Left ventricle myocardium superior (tissue), 1 donor: Measurements from ENCODE around the gene LRMDA. TPM values are rescaled to one million over a fixed set of nuclear protein-coding genes. Genes with fewer than 3 reads are reported as not detected.

Source experiments
- ATAC-seq: fragments of 200-7000 bp; cut with Tn5 transposase; one replicate; pipeline ENCODE4 v1.9.1; 2020; ENCODE audit warnings: mild to moderate bottlenecking, moderate library complexity
- DNase-seq: peaks from one replicate; pipeline ENCODE4 v3.0.0-alpha.2; 2020
- intact Hi-C: fragments of 100-400 bp; cut with micrococcal nuclease; formaldehyde crosslinking; loops from one replicate; pipeline ENCODE4 v1.11.0; 2022
- total RNA-seq: library from RNA; stranded (reverse); fragmentation: NEBNext Ultra II Directional; extraction: Animal tissue kit (Norgen Biotek cat#: 25700); gene quantifications from one replicate; pipeline ENCODE4 v1.2.1, GENCODE V29; 2021
- donor health status: DM: no; HTN: yes; CAD: no; lungs with severe emphysema.

The LRMDA gene
- total RNA-seq, 1 donor from 2014 or later: 23.1 TPM

GRCh38 chr10:76071653-76072365 is 640.4 kb downstream of the LRMDA start:
- ATAC-seq (no peak), DNase-seq (no peak)
- intact Hi-C loops: no loop called here

DNA sequence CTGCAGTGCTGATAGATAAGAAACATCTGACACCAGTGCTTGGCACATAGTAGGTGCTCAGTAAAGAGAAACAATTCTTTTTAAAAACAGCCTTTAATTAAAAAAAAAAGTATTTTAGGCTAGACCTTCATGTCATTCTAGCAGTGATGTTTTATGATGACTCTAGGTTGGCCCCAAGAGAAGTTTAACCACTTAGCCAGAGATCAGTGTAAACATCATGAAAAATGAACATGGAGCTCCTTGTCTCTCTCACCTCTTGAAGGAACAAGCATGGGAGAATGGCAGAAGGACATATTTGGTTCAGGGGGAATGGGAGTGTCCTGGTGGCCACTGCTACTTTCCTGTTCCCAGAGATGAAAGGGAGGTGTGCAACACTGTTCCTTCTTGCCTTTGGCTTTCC is 641.0 kb downstream of the LRMDA start:
- intact Hi-C loops: no loop called here
- ATAC-seq (no peak), DNase-seq (no peak)

DNA sequence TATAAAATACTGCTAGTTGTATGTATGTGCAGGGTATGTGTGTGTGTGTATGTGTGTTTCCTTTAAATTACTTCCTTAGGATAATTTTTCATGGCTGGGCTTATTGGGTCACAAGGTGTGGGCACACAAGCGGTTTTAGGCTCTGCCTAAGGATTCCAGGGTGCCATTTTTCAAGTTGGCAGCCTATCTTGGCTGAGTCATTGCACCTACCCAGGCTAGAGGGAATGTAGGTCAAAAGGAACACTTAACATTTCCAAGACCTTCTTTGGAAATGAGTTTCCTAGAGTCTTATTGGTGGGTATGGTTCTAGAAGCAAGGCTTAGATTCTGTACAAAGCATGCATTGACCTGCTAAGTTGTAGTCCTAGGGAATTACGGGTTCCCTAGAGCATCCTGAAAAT is 642.1 kb downstream of the LRMDA start:
- DNase-seq (no peak), ATAC-seq (no peak)
- intact Hi-C loops: no loop called here

- ATAC-seq (no peak), DNase-seq (no peak)
- intact Hi-C loops: no loop called here
These were observed 643.2 kb downstream of the LRMDA start for GRCh38 chr10:76074659-76075058.

DNA sequence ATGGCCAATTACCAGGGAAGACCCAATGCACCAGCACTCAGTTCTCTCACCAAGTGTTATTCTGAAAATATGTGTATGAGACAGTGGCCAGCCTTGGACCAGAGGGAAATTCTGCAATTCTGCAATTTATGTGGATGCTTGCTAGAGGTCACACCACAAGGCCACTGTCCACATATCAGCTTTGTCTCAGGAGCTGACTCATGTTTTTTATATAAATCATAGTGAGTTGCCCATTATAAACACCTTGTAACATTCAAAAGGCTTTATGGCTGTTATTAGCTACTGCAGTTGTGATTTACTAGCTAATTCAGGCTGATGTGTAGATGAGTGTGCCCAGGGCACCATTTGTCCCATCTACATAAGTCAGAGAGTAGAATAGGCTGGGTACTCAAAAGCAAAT is 649.0 kb downstream of the LRMDA start:
- ATAC-seq (no peak), DNase-seq (no peak)
- intact Hi-C loops: no loop called here

- intact Hi-C loops: no loop called here
- DNase-seq (no peak), ATAC-seq (no peak)
These were observed 649.6 kb downstream of the LRMDA start for GRCh38 chr10:76080991-76081390.

DNA sequence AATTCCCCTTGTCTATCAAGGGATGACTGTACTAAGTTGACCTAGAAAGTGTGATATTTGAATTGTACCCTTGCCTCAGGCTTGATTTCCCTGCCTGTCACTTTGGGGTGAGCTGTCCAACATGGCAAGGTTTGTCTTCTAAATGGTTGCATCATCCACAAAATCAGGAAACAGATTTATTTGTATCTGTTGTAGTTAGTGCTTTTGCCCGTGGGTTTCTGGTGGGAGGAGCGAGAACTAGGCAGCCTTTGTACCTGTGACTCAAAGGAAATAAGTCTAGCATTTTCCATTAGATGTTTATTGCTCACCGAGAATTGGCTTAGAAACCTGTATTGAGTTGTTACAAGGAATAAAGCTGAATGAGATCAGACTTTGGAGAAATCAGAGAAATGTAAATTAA is 650.8 kb downstream of the LRMDA start:
- no peak for DNase-seq
- ATAC-seq: no peak
- intact Hi-C loops: no loop called here

GRCh38 chr10:76082956-76083355 is 651.5 kb downstream of the LRMDA start:
- ATAC-seq: no peak

DNA sequence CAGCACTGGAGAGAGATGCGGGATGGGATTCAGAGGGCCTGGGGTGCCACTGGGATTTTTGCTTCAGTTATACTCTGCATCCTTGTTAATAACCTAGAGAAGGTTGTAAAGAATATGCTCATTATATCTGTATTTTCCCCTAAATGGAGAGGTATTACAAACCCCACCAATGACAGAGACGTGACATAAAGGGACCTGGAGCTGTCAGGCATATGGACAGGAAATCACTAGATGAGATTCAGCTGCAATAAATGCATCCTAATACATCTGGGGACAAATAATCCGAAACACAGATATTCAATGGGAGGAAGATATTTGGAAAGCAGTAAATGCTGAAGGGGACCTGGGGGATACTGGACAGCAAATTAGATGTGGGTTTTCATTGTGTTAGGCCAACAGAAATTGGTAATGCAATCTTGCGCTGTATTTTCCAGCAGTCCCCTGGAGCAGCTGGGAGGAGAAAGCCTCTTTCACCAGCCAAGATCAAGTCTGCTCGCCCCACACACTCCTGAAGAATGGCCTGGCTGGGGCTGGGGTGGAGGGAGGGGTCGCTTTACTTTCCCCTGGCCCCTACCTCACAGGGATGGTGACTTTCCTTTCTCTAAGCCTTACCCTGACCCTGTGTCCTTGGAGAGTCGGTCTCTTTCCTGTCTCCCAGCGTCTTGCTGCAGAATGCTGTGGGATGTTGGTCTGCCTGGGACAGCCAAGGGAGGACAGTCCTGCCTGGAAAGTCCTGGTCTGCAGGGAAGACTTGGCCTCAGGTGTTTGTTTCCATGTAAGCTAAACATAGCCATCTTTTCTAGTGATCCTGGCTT is 653.8 kb downstream of the LRMDA start:
- ATAC-seq: no peak
- intact Hi-C loops: no loop called here

More at GRCh38 chr10:76082956-76083355, 651.5 kb downstream of the LRMDA start:
- intact Hi-C loops: no loop called here
- no peak for DNase-seq

DNA sequence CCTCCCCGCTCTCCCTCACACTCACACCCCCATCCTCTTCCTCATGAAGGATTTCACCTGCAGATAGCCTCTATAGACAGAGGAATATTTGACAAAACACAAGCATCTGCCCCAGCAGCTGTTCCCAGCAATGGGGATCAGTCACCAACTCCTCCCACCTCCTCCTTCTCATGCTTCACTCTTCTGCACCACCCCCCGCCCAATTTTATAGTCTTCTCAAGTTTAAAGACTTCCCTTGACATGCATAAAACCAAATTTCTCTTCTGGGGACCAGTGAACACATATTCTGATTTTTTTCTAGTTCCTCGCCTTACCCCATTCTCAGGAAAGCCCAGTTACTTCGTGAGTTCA is 654.4 kb downstream of the LRMDA start:
- DNase-seq (no peak), ATAC-seq (no peak)
- intact Hi-C loops: no loop called here

More for the DNA sequence above, 653.8 kb downstream of the LRMDA start:
- DNase-seq: no peak

DNA sequence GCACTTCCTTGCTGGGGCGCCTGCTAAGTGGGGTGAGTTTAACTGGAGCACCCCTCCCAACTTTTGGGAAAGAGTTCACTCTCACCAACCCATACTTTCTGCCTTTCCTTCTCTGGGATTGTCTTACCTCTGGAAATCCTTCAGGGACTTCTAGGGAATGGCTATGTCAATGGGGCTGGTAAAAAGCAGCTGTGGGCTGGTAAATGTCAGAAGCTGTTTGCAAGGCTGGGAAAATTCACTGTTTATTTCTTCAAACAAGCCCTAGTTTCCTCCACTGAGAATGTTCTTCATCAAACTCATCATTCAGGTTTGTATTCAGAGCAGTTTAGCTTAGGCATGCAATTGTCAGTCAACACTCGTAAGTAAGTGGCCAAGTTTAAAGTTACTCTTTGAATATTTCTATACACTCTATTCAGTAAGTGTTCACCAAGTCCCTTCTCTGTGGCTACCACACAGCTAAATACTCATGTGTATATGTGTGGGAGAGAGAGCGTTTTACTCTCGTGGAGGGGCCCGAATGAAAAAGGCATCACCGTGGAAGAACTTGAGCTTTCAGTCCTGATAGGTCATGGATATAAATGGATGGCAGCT is 654.8 kb downstream of the LRMDA start:
- DNase-seq (no peak), ATAC-seq (no peak)
- intact Hi-C loops: no loop called here

GRCh38 chr10:76086761-76087639 is 655.6 kb downstream of the LRMDA start:
- DNase-seq: no peak
- peak; percentile 41 for ATAC-seq
- intact Hi-C loops: no loop called here

- no peak for ATAC-seq
- intact Hi-C loops: no loop called here
- DNase-seq: no peak
These were observed 656.6 kb downstream of the LRMDA start for GRCh38 chr10:76088008-76088407.

DNA sequence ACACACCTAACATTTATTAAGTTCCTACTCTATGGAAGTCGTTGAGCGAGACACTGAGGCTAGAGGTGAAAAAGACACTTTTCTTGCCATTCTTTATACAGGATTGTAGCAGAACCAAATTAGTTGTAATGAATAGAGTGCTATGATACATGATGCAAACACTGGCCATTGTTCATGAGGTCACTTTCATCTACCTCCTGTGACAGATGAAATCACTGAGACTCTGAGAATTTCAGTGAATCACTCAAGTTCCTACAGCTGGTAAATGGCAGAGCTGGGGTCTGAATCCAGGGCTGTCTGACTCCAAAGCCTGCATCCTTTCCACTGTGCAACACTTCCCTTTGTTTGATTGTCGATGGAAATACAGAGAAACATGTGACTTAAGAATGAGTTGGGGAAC is 657.6 kb downstream of the LRMDA start:
- intact Hi-C loops: no loop called here
- DNase-seq: no peak
- no peak for ATAC-seq

- DNase-seq (no peak), ATAC-seq (no peak)
- intact Hi-C loops: no loop called here
These were observed 658.2 kb downstream of the LRMDA start for GRCh38 chr10:76089556-76090180.

- DNase-seq (no peak), ATAC-seq (no peak)
- intact Hi-C loops: no loop called here
These were observed 660.5 kb downstream of the LRMDA start for GRCh38 chr10:76091926-76092325.

DNA sequence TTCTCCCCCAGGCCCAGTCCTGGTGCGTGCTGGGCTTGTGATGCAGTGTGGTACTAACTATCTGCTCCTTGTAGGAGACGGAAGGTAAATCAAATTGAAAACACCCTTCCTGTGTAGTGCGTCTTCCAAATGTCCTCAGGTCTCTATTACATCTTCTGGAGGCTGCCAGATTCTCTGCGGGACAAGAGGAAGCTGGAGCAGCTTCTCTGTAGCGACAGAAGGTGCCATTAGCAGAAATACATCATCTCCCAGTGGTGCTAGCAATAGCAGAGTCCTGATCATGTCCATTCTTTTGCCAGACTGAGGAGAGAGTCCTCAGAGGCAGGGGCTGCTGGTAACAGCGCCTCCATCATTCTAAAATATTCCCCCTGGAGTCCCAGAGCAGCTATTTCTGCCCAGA is 675.2 kb downstream of the LRMDA start:
- ATAC-seq (no peak), DNase-seq (no peak)
- intact Hi-C loops: no loop called here

- DNase-seq (no peak), ATAC-seq (no peak)
- intact Hi-C loops: no loop called here
These were observed 677.3 kb downstream of the LRMDA start for GRCh38 chr10:76108563-76109359.
